Effector memory CD4-positive, alpha-beta T cell (primary cell): Measurements from ENCODE around the gene FAM222B.
A peak's percentile ranks its signal among the peaks of the same experiment; 100 is the strongest.
"Not testable (repeated sequence)": the region's sequence is repeated elsewhere in the genome, so short reads cannot be mapped to it uniquely, and the experiment has no call there.

Experiments
- DNase-seq, 3 donors: peaks; one replicate each; pipeline ENCODE4 v3.0.0-alpha.2; 2020
- H3K27ac ChIP-seq: 2 replicates; pipeline ENCODE4 v1.7.0; 2013; ENCODE audit warnings: mild to moderate bottlenecking, low read length, moderate library complexity; ENCODE audit not compliant: insufficient read depth, poor library complexity, severe bottlenecking
- H3K27me3 ChIP-seq: replicated peaks from 2 replicates; pipeline ENCODE4 v1.7.0; 2013; ENCODE audit warnings: mild to moderate bottlenecking, low read length; ENCODE audit not compliant: insufficient read depth, control insufficient read depth, poor library complexity, severe bottlenecking
- H3K36me3 ChIP-seq: 2 replicates; pipeline ENCODE4 v1.7.0; 2013; ENCODE audit warnings: mild to moderate bottlenecking, low read length, moderate library complexity; ENCODE audit not compliant: control insufficient read depth, insufficient read depth
- H3K4me1 ChIP-seq: 2 replicates; pipeline ENCODE4 v1.7.0; 2013; ENCODE audit warnings: low read length, mild to moderate bottlenecking; ENCODE audit not compliant: control insufficient read depth, insufficient read depth, poor library complexity, severe bottlenecking
- H3K4me3 ChIP-seq: 2 replicates; pipeline ENCODE4 v1.7.0; 2013; ENCODE audit warnings: low read length, low read depth, mild to moderate bottlenecking; ENCODE audit not compliant: insufficient read depth, poor library complexity, severe bottlenecking
- H3K9me3 ChIP-seq: 2 replicates; pipeline ENCODE4 v1.7.0; 2013; ENCODE audit warnings: mild to moderate bottlenecking, low read length, moderate library complexity; ENCODE audit not compliant: control insufficient read depth

FAM222B gene

GRCh38 chr17:28733346-28733745 lies 109.2 kb downstream of the FAM222B start:
- Histone ChIP-seq H3K4me3 (no peak overlapping the region), H3K27me3 (no peaks in the 10 kb centered on the region), H3K9me3 (no peaks in the 10 kb centered on the region), H3K4me1 (peaks cover 8% of the 10 kb centered on the region), H3K36me3 (no peaks in the 10 kb centered on the region), H3K27ac (no peak overlapping the region)
- no peak for DNase-seq

- no peaks in the 10 kb centered on the region for H3K9me3 ChIP-seq
- H3K27ac ChIP-seq, result no peak overlapping the region
- peaks cover 31% of the 10 kb centered on the region for H3K4me1 ChIP-seq
Measured at GRCh38 chr17:28729950-28730330, 112.7 kb downstream of the FAM222B start.

GRCh38 chr17:28728364-28729200 lies 114.0 kb downstream of the FAM222B start, which contains the start of gene NEK8:
TSS of gene NEK8 (plus strand) at chr17:28728788. CDS start at chr17:28728814, 26 bp downstream.
- Histone ChIP-seq H3K36me3 (peaks cover 14% of the 10 kb centered on the region), H3K4me3 (peak within 1 kb of the TSS; percentile 64), H3K4me1 (peaks cover 31% of the 10 kb centered on the region), H3K27me3 (no peaks in the 10 kb centered on the region), H3K9me3 (no peaks in the 10 kb centered on the region), H3K27ac (peak within 1 kb of the TSS; percentile 100)
- peak; percentile 95 to 96 (median 96) for DNase-seq

More at GRCh38 chr17:28729950-28730330, 112.7 kb downstream of the FAM222B start:
- Histone ChIP-seq H3K27me3 (no peaks in the 10 kb centered on the region), H3K4me3 (no peak overlapping the region), H3K36me3 (peaks cover under 1% of the 10 kb centered on the region)
- DNase-seq, result no peak

GRCh38 chr17:28726627-28727491 lies 115.7 kb downstream of the FAM222B start:
- peaks cover 29% of the 10 kb centered on the region for H3K36me3 ChIP-seq
- H3K4me3 ChIP-seq, result peak overlapping the region; percentile 64
- H3K27me3 ChIP-seq, result no peaks in the 10 kb centered on the region
- peak overlapping the region; percentile 100 for H3K27ac ChIP-seq
- no peaks in the 10 kb centered on the region for H3K9me3 ChIP-seq
- peaks cover 35% of the 10 kb centered on the region for H3K4me1 ChIP-seq
- DNase-seq, result peak; percentile 81 to 86 (median 82)

GRCh38 chr17:28726226-28726626 lies 116.4 kb downstream of the FAM222B start, which contains the start of gene TLCD1:
TSS of gene TLCD1 (minus strand) at chr17:28726233. CDS start at chr17:28726097, 136 bp downstream.
- DNase-seq, result peak in 2 of 3 donors; percentile 57 to 62
- peak within 1 kb of the TSS; percentile 100 for H3K27ac ChIP-seq
- peaks cover 29% of the 10 kb centered on the region for H3K36me3 ChIP-seq
- peaks cover 41% of the 10 kb centered on the region for H3K4me1 ChIP-seq
- H3K4me3 ChIP-seq, result peak within 1 kb of the TSS; percentile 64
- no peaks in the 10 kb centered on the region for H3K27me3 ChIP-seq
- no peaks in the 10 kb centered on the region for H3K9me3 ChIP-seq

GRCh38 chr17:28725660-28726225 lies 116.8 kb downstream of the FAM222B start:
- Histone ChIP-seq H3K9me3 (no peaks in the 10 kb centered on the region), H3K27me3 (no peaks in the 10 kb centered on the region), H3K27ac (peak overlapping the region; percentile 60), H3K4me3 (peak overlapping the region; percentile 51), H3K36me3 (peaks cover 29% of the 10 kb centered on the region), H3K4me1 (peaks cover 46% of the 10 kb centered on the region)
- no peak for DNase-seq

- H3K36me3 ChIP-seq, result peaks cover 29% of the 10 kb centered on the region
- DNase-seq, result no peak
- H3K27me3 ChIP-seq, result no peaks in the 10 kb centered on the region
- H3K27ac ChIP-seq, result peak overlapping the region; percentile 60
- H3K4me1 ChIP-seq, result peaks cover 51% of the 10 kb centered on the region
- H3K4me3 ChIP-seq, result peak overlapping the region; percentile 51
- H3K9me3 ChIP-seq, result no peaks in the 10 kb centered on the region
Measured at GRCh38 chr17:28725166-28725659, 117.4 kb downstream of the FAM222B start.

- H3K27ac ChIP-seq, result peak overlapping the region; percentile 60
- H3K4me3 ChIP-seq, result no peak overlapping the region
- peaks cover 29% of the 10 kb centered on the region for H3K36me3 ChIP-seq
- no peaks in the 10 kb centered on the region for H3K9me3 ChIP-seq
- no peaks in the 10 kb centered on the region for H3K27me3 ChIP-seq
- DNase-seq, result no peak
- peaks cover 54% of the 10 kb centered on the region for H3K4me1 ChIP-seq
Measured at GRCh38 chr17:28724500-28725165, 118.0 kb downstream of the FAM222B start.

GRCh38 chr17:28723836-28724499 lies 118.6 kb downstream of the FAM222B start:
- not testable (repeated sequence) for DNase-seq, H3K27me3 ChIP-seq, H3K4me3 ChIP-seq, H3K9me3 ChIP-seq, H3K27ac ChIP-seq
- Histone ChIP-seq H3K36me3 (peaks cover 29% of the 10 kb centered on the region), H3K4me1 (peaks cover 57% of the 10 kb centered on the region)
